HepG2 (cell line): ENCODE results near the gene NUBP2. TPM values are rescaled to one million over a fixed set of nuclear protein-coding genes. Genes with fewer than 3 reads are reported as not detected.

ENCODE experiments used
- HNF1B ChIP-seq: sonication (generic); formaldehyde crosslinking; IDR thresholded peaks from 2 replicates; pipeline ENCODE4 v1.5.1; 2020; ENCODE audit warnings: mild to moderate bottlenecking, moderate library complexity, missing genetic modification reagents
- HOXD1 ChIP-seq: sonication (generic); formaldehyde crosslinking; IDR thresholded peaks from 2 replicates; pipeline ENCODE4 v1.5.0; 2020; ENCODE audit warnings: missing genetic modification reagents
- ISX ChIP-seq: sonication (generic); formaldehyde crosslinking; conservative IDR thresholded peaks from 2 replicates; pipeline ENCODE4 v1.5.0; 2020; ENCODE audit warnings: missing genetic modification reagents
- POGZ ChIP-seq: sonication (generic); formaldehyde crosslinking; IDR thresholded peaks from 2 replicates; pipeline ENCODE4 v1.4.0; 2020; ENCODE audit warnings: mild to moderate bottlenecking, missing genetic modification reagents
- PREB ChIP-seq: sonication (generic); formaldehyde crosslinking; IDR thresholded peaks from 2 replicates; pipeline ENCODE4 v1.4.0; 2020; ENCODE audit warnings: missing genetic modification reagents
- ZBTB1 ChIP-seq: sonication (generic); formaldehyde crosslinking; IDR thresholded peaks from 2 replicates; pipeline ENCODE4 v1.4.0; 2020; ENCODE audit warnings: missing genetic modification reagents, borderline replicate concordance
- ZBTB44 ChIP-seq: sonication (generic); formaldehyde crosslinking; IDR thresholded peaks from 2 replicates; pipeline ENCODE4 v1.4.0; 2020; ENCODE audit warnings: missing genetic modification reagents
- ZBTB46 ChIP-seq: sonication (generic); formaldehyde crosslinking; IDR thresholded peaks from 2 replicates; pipeline ENCODE4 v1.4.0; 2020; ENCODE audit warnings: mild to moderate bottlenecking, missing genetic modification reagents, borderline replicate concordance
- ZBTB7A ChIP-seq: sonication (generic); formaldehyde crosslinking; IDR thresholded peaks from 2 replicates; pipeline ENCODE4 v1.8.0; 2022; ENCODE audit warnings: mild to moderate bottlenecking, missing genetic modification reagents
- ZFAT ChIP-seq: sonication (generic); formaldehyde crosslinking; conservative IDR thresholded peaks from 2 replicates; pipeline ENCODE4 v1.8.1; 2023; ENCODE audit warnings: missing genetic modification reagents, inconsistent platforms
- ZNF234 ChIP-seq: sonication (generic); formaldehyde crosslinking; conservative IDR thresholded peaks from 2 replicates; pipeline ENCODE4 v1.5.1; 2020; ENCODE audit warnings: mild to moderate bottlenecking, missing genetic modification reagents
- ZNF274 ChIP-seq: sonication (generic); formaldehyde crosslinking; IDR thresholded peaks from 2 replicates; pipeline ENCODE4 v1.5.1; 2020; ENCODE audit warnings: mild to moderate bottlenecking, missing genetic modification reagents
- ZNF276 ChIP-seq: sonication (generic); formaldehyde crosslinking; IDR thresholded peaks from 2 replicates; pipeline ENCODE4 v1.4.0; 2020; ENCODE audit warnings: mild to moderate bottlenecking, low read depth, missing genetic modification reagents
- ZNF607 ChIP-seq: sonication (generic); formaldehyde crosslinking; IDR thresholded peaks from 2 replicates; pipeline ENCODE4 v1.5.1; 2020; ENCODE audit warnings: missing genetic modification reagents, mild to moderate bottlenecking, borderline replicate concordance
- ZNF609 ChIP-seq: sonication (generic); formaldehyde crosslinking; IDR thresholded peaks from 2 replicates; pipeline ENCODE4 v1.4.0; 2020; ENCODE audit warnings: mild to moderate bottlenecking, missing genetic modification reagents, borderline replicate concordance
- polyA plus RNA-seq, 8 experiments: library from polyadenylated mRNA; depleted of rRNA in 3 of 8; stranded (reverse) in 7 of 8; unstranded in 1 of 8; fragments of >200 nt; fragmentation: Illumina TruSeq in 4 of 8; extraction: Trizol in 4 of 8; gene quantifications; 2 replicates each; pipeline versions ENCODE4 v1.2.1 to v1.2.3, GENCODE V29; 2011 to 2016; ENCODE audit warnings: low read depth in 4 of 8, missing spikeins in 1 of 8, mixed read lengths in 1 of 8; ENCODE audit not compliant: insufficient read depth in 1 of 8
- total RNA-seq, 5 experiments: library from RNA; depleted of rRNA; stranded (reverse); fragments of >200 nt; fragmentation: Illumina TruSeq; extraction: Trizol; gene quantifications; 2 replicates each; pipeline ENCODE4 v1.2.3, GENCODE V29; 2016; ENCODE audit warnings: low read depth in 1 of 5

Gene NUBP2
- total and polyA plus RNA-seq, 2 of the 13 experiments (the other 11 are each of a cell fraction or from before 2014, with no cell fraction given) = 25.7 to 61.5 TPM

GRCh38 chr16:1794221-1794871 is 11.6 kb downstream of the NUBP2 start (continued):
- TF ChIP-seq HNF1B (CRISPR knock-in tag) (no peak; the same call in 1 of the 2 replicates), ZNF276 (CRISPR knock-in tag) (no peak; the same call in 1 of the 2 replicates), ZNF274 (CRISPR knock-in tag) (peak; percentile 49; the same call in 1 of the 2 replicates), POGZ (CRISPR knock-in tag) (peak; percentile 52), ZBTB1 (CRISPR knock-in tag) (no peak), ZBTB46 (no peak), ZNF234 (CRISPR knock-in tag) (no peak), ZBTB7A (CRISPR knock-in tag) (no peak), ZFAT (CRISPR knock-in tag) (no peak), PREB (CRISPR knock-in tag) (no peak), HOXD1 (CRISPR knock-in tag) (no peak), ZNF607 (CRISPR knock-in tag) (no peak), ZNF609 (CRISPR knock-in tag) (peak; percentile 70), ZBTB44 (CRISPR knock-in tag) (no peak), ISX (CRISPR knock-in tag) (no peak)
